HG03175 (cell line): Measurements from ENCODE around the gene CYB5A.
A peak's percentile ranks its signal among the peaks of the same experiment; 100 is the strongest.

ENCODE experiments used
- ATAC-seq: cut with Tn5 transposase; IDR thresholded peaks from one replicate; pipeline ENCODE4 v1.9.1; 2021; ENCODE audit warnings: mild to moderate bottlenecking, moderate library complexity; ENCODE audit not compliant: unreplicated experiment

The CYB5A gene

GRCh38 chr18:74249181-74249968 lies 42.4 kb downstream of the CYB5A start:
- no peak for ATAC-seq

GRCh38 chr18:74248595-74248994 lies 43.2 kb downstream of the CYB5A start:
- ATAC-seq, result peak; percentile 77

GRCh38 chr18:74248189-74248588 lies 43.6 kb downstream of the CYB5A start:
- ATAC-seq, result no peak

GRCh38 chr18:74244554-74244953 lies 47.2 kb downstream of the CYB5A start:
- ATAC-seq, result peak; percentile 40

- ATAC-seq, result no peak
These were observed 48.6 kb downstream of the CYB5A start for GRCh38 chr18:74243127-74243526.

- no peak for ATAC-seq
These were observed 49.2 kb downstream of the CYB5A start for GRCh38 chr18:74242438-74243096.

GRCh38 chr18:74241970-74242369 lies 49.8 kb downstream of the CYB5A start:
- no peak for ATAC-seq

- ATAC-seq, result no peak
These were observed 50.3 kb downstream of the CYB5A start for GRCh38 chr18:74241426-74241825.

GRCh38 chr18:74239567-74239966 lies 52.2 kb downstream of the CYB5A start:
- ATAC-seq, result no peak

- ATAC-seq, result no peak
These were observed 57.2 kb downstream of the CYB5A start for GRCh38 chr18:74234326-74235171.

- ATAC-seq, result no peak
These were observed 57.8 kb downstream of the CYB5A start for GRCh38 chr18:74233933-74234325.

GRCh38 chr18:74230922-74231714 lies 60.6 kb downstream of the CYB5A start:
- no peak for ATAC-seq

GRCh38 chr18:74229891-74230290 lies 61.9 kb downstream of the CYB5A start:
- ATAC-seq, result no peak

- no peak for ATAC-seq
These were observed 62.8 kb downstream of the CYB5A start for GRCh38 chr18:74229005-74229404.

GRCh38 chr18:74228312-74228711 lies 63.5 kb downstream of the CYB5A start:
- no peak for ATAC-seq

GRCh38 chr18:74226666-74227065 lies 65.1 kb downstream of the CYB5A start:
- ATAC-seq, result no peak

- no peak for ATAC-seq
These were observed 65.6 kb downstream of the CYB5A start for GRCh38 chr18:74226156-74226555.

- no peak for ATAC-seq
These were observed 66.4 kb downstream of the CYB5A start for GRCh38 chr18:74225193-74225840.

GRCh38 chr18:74222710-74223494 lies 68.9 kb downstream of the CYB5A start:
- ATAC-seq, result no peak
